B cell (primary cell): ENCODE results near the gene OR10C1. TPM values are rescaled to one million over a fixed set of nuclear protein-coding genes. Genes with fewer than 3 reads are reported as not detected.

Source experiments
- ATAC-seq: fragments of 200-7000 bp; cut with Tn5 transposase; one replicate; pipeline ENCODE4 v1.10.0; 2021; ENCODE audit warnings: low read depth, mild to moderate bottlenecking, moderate number of reproducible peaks, moderate library complexity
- CTCF ChIA-PET: fragments of 350-600 bp; sonication (Branson Sonifier 250); formaldehyde crosslinking; loops from one replicate; lab custom pipeline; 2021; ENCODE audit warnings: antibody characterized with exemption, inconsistent platforms; lab: Charles Lee
- POLR2A ChIA-PET: fragments of 350-600 bp; sonication (Branson Sonifier 250); formaldehyde crosslinking; loops from one replicate; lab custom pipeline; 2021; ENCODE audit warnings: antibody characterized with exemption; lab: Charles Lee
- DNase-seq: peaks from one replicate; pipeline ENCODE4 v3.0.0; 2013
- H2AFZ ChIP-seq: 2 replicates; pipeline ENCODE4 v1.6.1; 2012; ENCODE audit warnings: mild to moderate bottlenecking, low read depth, low read length; ENCODE audit not compliant: insufficient read depth, poor library complexity, severe bottlenecking
- H3K27ac ChIP-seq, 2 donors: 1 replicate in 1 of 2; 2 replicates in 1 of 2; pipeline ENCODE4 v1.5.1; 2012 to 2013; ENCODE audit warnings: low read length in 2 of 2, mild to moderate bottlenecking in 2 of 2, moderate library complexity in 1 of 2
- H3K27me3 ChIP-seq, 4 experiments: fragments of 200-600 bp in 1 of 4; sonication (generic) in 1 of 4; replicated peaks in 1 of 4; 1 replicate in 2 of 4; 2 replicates in 2 of 4; pipeline versions ENCODE4 v1.6.1 to v1.7.0; 2013 to 2016; ENCODE audit warnings: low read length in 3 of 4, mild to moderate bottlenecking in 2 of 4, mixed read lengths in 1 of 4, moderate library complexity in 1 of 4; ENCODE audit not compliant: insufficient read depth in 4 of 4, control insufficient read depth in 3 of 4; ENCODE audit errors: control extremely low read depth in 1 of 4
- H3K36me3 ChIP-seq, 2 experiments: replicated peaks in 1 of 2; 1 replicate in 1 of 2; 2 replicates in 1 of 2; pipeline versions ENCODE4 v1.6.1 to v1.7.1; 2013; ENCODE audit warnings: low read length in 1 of 2; ENCODE audit not compliant: insufficient read depth in 2 of 2, control insufficient read depth in 1 of 2; ENCODE audit errors: control extremely low read depth in 1 of 2, extremely low read depth in 1 of 2
- H3K4me1 ChIP-seq, 2 donors: fragments of 200-600 bp in 1 of 2; sonication (generic) in 1 of 2; 1 replicate in 1 of 2; 2 replicates in 1 of 2; pipeline versions ENCODE4 v1.5.1 to v1.6.1; 2013 to 2017; ENCODE audit warnings: low read length in 2 of 2; ENCODE audit not compliant: control insufficient read depth in 2 of 2, insufficient read depth in 2 of 2
- H3K4me2 ChIP-seq: replicated peaks from 2 replicates; pipeline ENCODE3; 2012; ENCODE audit warnings: mild to moderate bottlenecking, low read depth, low read length; ENCODE audit not compliant: poor library complexity, severe bottlenecking
- H3K4me3 ChIP-seq, 5 experiments: fragments of 200-600 bp in 1 of 5; sonication (generic) in 1 of 5; 1 replicate in 3 of 5; 2 replicates in 2 of 5; pipeline versions ENCODE4 v1.5.1 to v1.7.0; 2011 to 2016; ENCODE audit warnings: low read length in 4 of 5, mild to moderate bottlenecking in 4 of 5, low read depth in 2 of 5, control low read depth in 1 of 5, moderate library complexity in 1 of 5; ENCODE audit not compliant: insufficient read depth in 1 of 5; ENCODE audit errors: control extremely low read depth in 1 of 5, extremely low read depth in 1 of 5
- H3K79me2 ChIP-seq: fragments of 200-600 bp; sonication (generic); one replicate; pipeline ENCODE4 v1.6.0; 2016; ENCODE audit warnings: low read length; ENCODE audit not compliant: control insufficient read depth, insufficient read depth
- H3K9ac ChIP-seq: fragments of 200-600 bp; sonication (generic); 2 replicates; pipeline ENCODE4 v1.6.1; 2017; ENCODE audit warnings: mild to moderate bottlenecking, low read length, moderate library complexity
- H3K9me3 ChIP-seq, 3 donors: one replicate each; pipeline versions ENCODE4 v1.6.1 to v1.7.1; 2013; ENCODE audit warnings: low read length in 2 of 3; ENCODE audit not compliant: control insufficient read depth in 2 of 3, insufficient read depth in 1 of 3; ENCODE audit errors: control extremely low read depth in 1 of 3
- H4K20me1 ChIP-seq: 2 replicates; pipeline ENCODE4 v1.6.0; 2012; ENCODE audit warnings: mild to moderate bottlenecking, low read length; ENCODE audit not compliant: insufficient read depth, control insufficient read depth, poor library complexity, severe bottlenecking
- H3K27ac Mint-ChIP-seq: one replicate; pipeline ENCODE4 v1.8.0; 2021; ENCODE audit warnings: mixed read lengths
- H3K27me3 Mint-ChIP-seq: one replicate; pipeline ENCODE4 v1.8.0; 2021; ENCODE audit warnings: mixed read lengths
- H3K4me1 Mint-ChIP-seq: one replicate; pipeline ENCODE4 v1.8.0; 2021; ENCODE audit warnings: mixed read lengths
- H3K4me3 Mint-ChIP-seq: one replicate; pipeline ENCODE4 v1.8.0; 2021; ENCODE audit warnings: mixed read lengths
- H3K9me3 Mint-ChIP-seq: one replicate; pipeline ENCODE4 v1.8.0; 2022; ENCODE audit warnings: mixed read lengths; ENCODE audit not compliant: insufficient read depth
- CTCF ChIP-seq: fragments of 200-600 bp; IDR thresholded peaks from one replicate; pipeline ENCODE4 v1.8.0; 2022; ENCODE audit warnings: antibody characterized with exemption, mild to moderate bottlenecking
- EZH2 ChIP-seq: IDR thresholded peaks from 2 replicates; pipeline ENCODE4 v1.6.1; 2012; ENCODE audit warnings: borderline replicate concordance, low read depth, mild to moderate bottlenecking, moderate library complexity, low read length; ENCODE audit not compliant: insufficient read depth, poor library complexity, severe bottlenecking
- WGBS: methylation state at CpG from one replicate; pipeline ENCODE4 v1.1.5; 2013; ENCODE audit warnings: missing lambda C conversion rate; ENCODE audit not compliant: insufficient coverage; 5-methylcytosine and 5-hydroxymethylcytosine counted together
- intact Hi-C: fragments of 100-400 bp; cut with micrococcal nuclease; formaldehyde crosslinking; loops from one replicate; pipeline ENCODE4 v1.10.0; 2022
- polyA plus RNA-seq: library from polyadenylated mRNA; depleted of rRNA; stranded (reverse); fragments of >200 nt; gene quantifications from 2 replicates; pipeline ENCODE4 v1.2.3, GENCODE V29; 2012
- total RNA-seq, 2 donors: library from RNA; stranded (reverse); fragments of 120-200 nt in 1 of 2; gene quantifications; 1 replicate in 1 of 2; 2 replicates in 1 of 2; pipeline versions ENCODE4 v1.2.3 to v1.2.4, GENCODE V29; 2013 to 2022

OR10C1 gene
- total and polyA plus RNA-seq, 2 donors (not counting 1 experiment from before 2014, with no cell fraction given) = not detected

DNA sequence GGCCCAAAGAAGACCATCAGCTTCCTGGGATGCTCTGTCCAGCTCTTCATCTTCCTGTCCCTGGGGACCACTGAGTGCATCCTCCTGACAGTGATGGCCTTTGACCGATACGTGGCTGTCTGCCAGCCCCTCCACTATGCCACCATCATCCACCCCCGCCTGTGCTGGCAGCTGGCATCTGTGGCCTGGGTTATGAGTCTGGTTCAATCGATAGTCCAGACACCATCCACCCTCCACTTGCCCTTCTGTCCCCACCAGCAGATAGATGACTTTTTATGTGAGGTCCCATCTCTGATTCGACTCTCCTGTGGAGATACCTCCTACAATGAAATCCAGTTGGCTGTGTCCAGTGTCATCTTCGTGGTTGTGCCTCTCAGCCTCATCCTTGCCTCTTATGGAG lies 22.9 kb downstream of the OR10C1 start:
- Mint-ChIP-seq H3K27ac (no peak overlapping the region), H3K4me1 (no peaks in the 10 kb centered on the region), H3K9me3 (no peaks in the 10 kb centered on the region), H3K4me3 (no peak overlapping the region), H3K27me3 (peaks cover 21% of the 10 kb centered on the region)
- H3K36me3 ChIP-seq = no peaks in the 10 kb centered on the region
- ChIA-PET POLR2A (no interaction called here), CTCF (no interaction called here)
- H3K79me2 ChIP-seq = no peaks in the 10 kb centered on the region
- peaks cover 0 to 9% (median 3%) of the 10 kb centered on the region in 4 experiments for H3K27me3 ChIP-seq
- H3K4me1 ChIP-seq = no peaks in the 10 kb centered on the region
- H3K9ac ChIP-seq = no peak overlapping the region
- H3K9me3 ChIP-seq = no peaks in the 10 kb centered on the region
- H2AFZ ChIP-seq = no peak overlapping the region
- no peak overlapping the region for H3K4me2 ChIP-seq
- no peak overlapping the region for H3K4me3 ChIP-seq
- TF ChIP-seq CTCF = no peak
- TF ChIP-seq EZH2 = no peak
- no peaks in the 10 kb centered on the region for H4K20me1 ChIP-seq
- no peak for DNase-seq
- no peak for ATAC-seq
- intact Hi-C loops = no loop called here
- 89% methylated on average over 6 of the region's 6 CpGs for WGBS
- no peak overlapping the region for H3K27ac ChIP-seq

DNA sequence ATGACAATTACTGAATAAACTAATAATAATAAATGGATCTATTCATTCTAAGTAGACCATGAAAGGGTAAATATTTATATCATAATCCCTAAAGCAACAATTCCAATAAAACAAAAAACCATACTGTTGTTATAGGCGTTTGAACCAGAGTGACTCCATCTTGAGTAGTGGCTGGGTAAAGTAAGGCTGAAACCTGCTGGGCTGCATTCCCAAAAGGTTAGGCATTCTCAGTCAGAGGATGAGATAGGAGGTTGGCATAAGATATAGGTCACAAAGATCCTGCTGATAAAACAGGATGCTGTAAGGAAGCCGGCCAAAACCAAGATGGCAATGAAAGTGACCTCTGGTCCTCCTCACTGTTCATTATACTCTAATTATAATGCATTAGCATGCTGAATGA lies 26.2 kb downstream of the OR10C1 start:
- intact Hi-C loops = no loop called here
- POLR2A ChIA-PET = no interaction called here
- Mint-ChIP-seq H3K4me3 (no peak overlapping the region), H3K9me3 (no peaks in the 10 kb centered on the region), H3K27ac (no peak overlapping the region), H3K4me1 (no peaks in the 10 kb centered on the region), H3K27me3 (peaks cover 25% of the 10 kb centered on the region)
- no peaks in the 10 kb centered on the region for H4K20me1 ChIP-seq
- H3K9ac ChIP-seq = no peak overlapping the region
- H3K27me3 ChIP-seq = peaks cover 0 to 11% (median 3%) of the 10 kb centered on the region in 4 experiments
- WGBS = 100% methylated on average over 1 of the region's 2 CpGs
- H3K4me2 ChIP-seq = no peak overlapping the region
- DNase-seq (no peak), ATAC-seq (no peak)
- H3K4me1 ChIP-seq = no peaks in the 10 kb centered on the region
- H2AFZ ChIP-seq = no peak overlapping the region
- H3K79me2 ChIP-seq = no peaks in the 10 kb centered on the region
- no peak overlapping the region for H3K27ac ChIP-seq
- H3K4me3 ChIP-seq = no peak overlapping the region
- CTCF ChIA-PET = no interaction called here
- H3K36me3 ChIP-seq = no peaks in the 10 kb centered on the region
- no peak for TF ChIP-seq CTCF
- no peak for TF ChIP-seq EZH2
- H3K9me3 ChIP-seq = no peaks in the 10 kb centered on the region
